Endothelial cell of umbilical vein (primary cell): Measurements from ENCODE around the gene ZRANB1. TPM values are rescaled to one million over a fixed set of nuclear protein-coding genes. Genes with fewer than 3 reads are reported as not detected.

Experiments used
- BruUV-seq: library from RNA; stranded (reverse); fragments of 400-500 nt; replicated peaks from 2 replicates; lab custom pipeline; 2021; lab: Mats Ljungman, UMichigan
- CTCF ChIA-PET: fragments of 300-600, 350-600 bp; sonication (Branson Sonifier 250); formaldehyde crosslinking; loops from one replicate; lab custom pipeline; 2021; ENCODE audit warnings: antibody characterized with exemption, inconsistent platforms; lab: Charles Lee
- POLR2A ChIA-PET: fragments of 300-600, 350-600 bp; sonication (Branson Sonifier 250); formaldehyde crosslinking; loops from one replicate; lab custom pipeline; 2021; ENCODE audit warnings: antibody characterized with exemption, inconsistent platforms; lab: Charles Lee
- DNase-seq: peaks from one replicate; pipeline ENCODE4 v3.0.0-alpha.2; 2011; ENCODE audit warnings: low read depth, low spot score
- FAIRE-seq: peaks from 2 replicates; lab custom pipeline; 2011; peaks lifted over from hg19 to GRCh38; lab: Jason Lieb, UNC
- H2AFZ ChIP-seq: 2 replicates; pipeline ENCODE4 v1.6.0; 2012; ENCODE audit warnings: low read depth, low read length, control low read depth, inconsistent platforms
- H3K27ac ChIP-seq: 2 replicates; pipeline ENCODE4 v1.5.1; 2011; ENCODE audit warnings: low read depth, mild to moderate bottlenecking, control low read depth, low read length, moderate library complexity; ENCODE audit not compliant: insufficient read depth
- H3K27me3 ChIP-seq, 2 experiments: 2 replicates each; pipeline versions ENCODE4 v1.6.0 to v1.6.1; 2011; ENCODE audit warnings: low read length in 2 of 2, mixed read lengths in 1 of 2; ENCODE audit not compliant: control insufficient read depth in 2 of 2, insufficient read depth in 2 of 2
- H3K36me3 ChIP-seq, 2 experiments: 2 replicates in 1 of 2; 3 replicates in 1 of 2; pipeline ENCODE4 v1.5.1; 2011; ENCODE audit warnings: low read length in 2 of 2, mild to moderate bottlenecking in 1 of 2, moderate library complexity in 1 of 2; ENCODE audit not compliant: control insufficient read depth in 2 of 2, insufficient read depth in 2 of 2; ENCODE audit errors: extremely low read depth in 1 of 2
- H3K4me1 ChIP-seq: 3 replicates; pipeline ENCODE4 v1.5.1; 2011; ENCODE audit warnings: mild to moderate bottlenecking, low read length; ENCODE audit not compliant: control insufficient read depth, insufficient read depth; ENCODE audit errors: extremely low read depth
- H3K4me2 ChIP-seq: 2 replicates; pipeline ENCODE4 v1.6.1; 2011; ENCODE audit warnings: low read length, control low read depth, mixed read lengths; ENCODE audit not compliant: insufficient read depth
- H3K4me3 ChIP-seq, 3 experiments: fragments of 200-600 bp in 1 of 3; sonication (generic), shearing (Covaris generic) in 1 of 3; replicated peaks in 1 of 3; 2 replicates each; pipeline ENCODE4 v1.5.1; 2011 to 2016; ENCODE audit warnings: control low read depth in 3 of 3, low read length in 3 of 3, mild to moderate bottlenecking in 2 of 3, inconsistent platforms in 1 of 3, low read depth in 1 of 3, moderate library complexity in 1 of 3; ENCODE audit not compliant: insufficient read depth in 1 of 3
- H3K79me2 ChIP-seq: 2 replicates; pipeline ENCODE4 v1.6.0; 2012; ENCODE audit warnings: low read length, inconsistent platforms; ENCODE audit not compliant: control insufficient read depth, insufficient read depth
- H3K9ac ChIP-seq: replicated peaks from 2 replicates; pipeline ENCODE3; 2011; ENCODE audit warnings: low read length, control low read depth; ENCODE audit not compliant: insufficient read depth; ENCODE audit errors: extremely low read depth
- H3K9me1 ChIP-seq: replicated peaks from 3 replicates; pipeline ENCODE4 v1.6.0; 2011; ENCODE audit warnings: mild to moderate bottlenecking, low read length; ENCODE audit not compliant: control insufficient read depth, insufficient read depth; ENCODE audit errors: extremely low read depth
- H3K9me3 ChIP-seq: replicated peaks from 2 replicates; pipeline ENCODE4 v1.5.1; 2012; ENCODE audit warnings: low read length, inconsistent platforms; ENCODE audit not compliant: control insufficient read depth, insufficient read depth
- H4K20me1 ChIP-seq: replicated peaks from 2 replicates; pipeline ENCODE3; 2011; ENCODE audit warnings: mild to moderate bottlenecking, low read length; ENCODE audit not compliant: control insufficient read depth, insufficient read depth; ENCODE audit errors: extremely low read depth
- CTCF ChIP-seq, 2 donors: IDR thresholded peaks; 1 replicate in 1 of 2; 2 replicates in 1 of 2; pipeline ENCODE4 v1.5.1; 2011; ENCODE audit warnings: low read length in 2 of 2, mild to moderate bottlenecking in 2 of 2, moderate library complexity in 2 of 2, control low read depth in 1 of 2, inconsistent platforms in 1 of 2, low read depth in 1 of 2; ENCODE audit not compliant: insufficient read depth in 1 of 2; ENCODE audit errors: extremely low read depth in 1 of 2
- EZH2 ChIP-seq: IDR thresholded peaks from 2 replicates; pipeline ENCODE4 v1.6.1; 2012; ENCODE audit warnings: borderline replicate concordance, low read depth, mild to moderate bottlenecking, moderate library complexity, low read length, inconsistent platforms; ENCODE audit not compliant: severe bottlenecking
- FOS ChIP-seq: IDR thresholded peaks from 2 replicates; pipeline ENCODE4 v1.6.1; 2011; ENCODE audit warnings: mild to moderate bottlenecking, low read length, moderate library complexity, borderline replicate concordance; ENCODE audit not compliant: insufficient read depth
- JUN ChIP-seq: IDR thresholded peaks from 2 replicates; pipeline ENCODE4 v1.6.1; 2011; ENCODE audit warnings: borderline replicate concordance, low read depth; ENCODE audit not compliant: insufficient read length, insufficient read depth
- MYC ChIP-seq: IDR thresholded peaks from one replicate; pipeline ENCODE4 v1.6.1; 2011; ENCODE audit warnings: mild to moderate bottlenecking, low read depth, low read length
- POLR2AphosphoS5 ChIP-seq: IDR thresholded peaks from 2 replicates; pipeline ENCODE4 v1.6.1; 2012; ENCODE audit warnings: low read depth, mild to moderate bottlenecking, control low read depth, low read length, moderate library complexity; ENCODE audit not compliant: insufficient read depth
- dilution Hi-C: fragments of 300-500 bp; cut with MboI; formaldehyde crosslinking; loops from one replicate; pipeline ENCODE4 v1.15.0; 2019; ENCODE audit warnings: low sequenced_read_pairs; ENCODE audit not compliant: extremely low pct_ligation_motif_present
- intact Hi-C: fragments of 100-400 bp; cut with micrococcal nuclease; formaldehyde crosslinking; loops from one replicate; pipeline ENCODE4 v1.10.0; 2022
- polyA plus RNA-seq, 4 experiments: library from polyadenylated mRNA; depleted of rRNA in 3 of 4; stranded (reverse) in 3 of 4; unstranded in 1 of 4; fragments of >200 nt; gene quantifications; 2 replicates each; pipeline versions ENCODE4 v1.2.1 to v1.2.3, GENCODE V29; 2011 to 2012; ENCODE audit warnings: missing spikeins in 1 of 4
- total RNA-seq: library from RNA; stranded (reverse); gene quantifications from 2 replicates; pipeline ENCODE4 v1.2.3, GENCODE V29; 2021

Gene ZRANB1
- total and polyA plus RNA-seq, 2 donors (not counting 3 experiments of a cell fraction or from before 2014, with no cell fraction given) = 6.2 to 17.7 TPM

- Histone ChIP-seq H3K4me3 (no peak overlapping the region), H3K4me1 (peaks cover 9% of the 10 kb centered on the region), H3K9ac (no peak overlapping the region), H3K4me2 (no peak overlapping the region), H3K36me3 (peaks cover 3 to 15% of the 10 kb centered on the region in 2 experiments), H3K27me3 (no peaks in the 10 kb centered on the region), H2AFZ (no peak overlapping the region), H3K79me2 (peaks cover 68% of the 10 kb centered on the region), H4K20me1 (no peaks in the 10 kb centered on the region), H3K9me3 (no peaks in the 10 kb centered on the region), H3K27ac (no peak overlapping the region), H3K9me1 (no peaks in the 10 kb centered on the region)
- intact Hi-C loops (no loop called here), dilution Hi-C loops (no loop called here)
- TF ChIP-seq FOS (no peak), JUN (no peak)
- no peak for FAIRE-seq
- DNase-seq = no peak
- ChIA-PET CTCF (interaction anchor here (0.7 to 3.2 kb wide), 5 partner anchors 7 to 35 kb away, joined by 3 to 11 read pairs (median 4); no protein-coding TSS in a partner anchor), POLR2A (no interaction called here)
- no TSS peak for BruUV-seq
Observed at GRCh38 chr10:125027871-125028869, 86.2 kb downstream of the ZRANB1 start.

- DNase-seq = no peak
- peaks cover 73% of the 10 kb centered on the region for H3K79me2 ChIP-seq
- H3K9ac ChIP-seq = no peak overlapping the region
- BruUV-seq = no TSS peak
- ChIA-PET CTCF (interaction anchor here (2.1 to 3.2 kb wide), 2 partner anchors 18 to 37 kb away, joined by 8 to 11 read pairs; no protein-coding TSS in a partner anchor), POLR2A (interaction anchor here (0.7 kb wide), 1 partner anchor 23 kb away, joined by 6 read pairs; no protein-coding TSS in a partner anchor)
- no peak overlapping the region for H3K27ac ChIP-seq
- no peaks in the 10 kb centered on the region for H3K9me3 ChIP-seq
- no peaks in the 10 kb centered on the region for H4K20me1 ChIP-seq
- H3K36me3 ChIP-seq = peaks cover 3 to 16% of the 10 kb centered on the region in 2 experiments
- H3K4me3 ChIP-seq = no peak overlapping the region
- H3K4me2 ChIP-seq = no peak overlapping the region
- no peaks in the 10 kb centered on the region for H3K27me3 ChIP-seq
- no peak overlapping the region for H2AFZ ChIP-seq
- intact Hi-C loops = no loop called here
- no peak for TF ChIP-seq CTCF (IDR thresholded peaks at IDR 0.05; ENCODE audit: extremely low read depth in 1 of 2, insufficient read depth in 1 of 2, low read depth in 1 of 2, low read length in 2 of 2)
- no peak for TF ChIP-seq MYC
- TF ChIP-seq EZH2 = no peak
- TF ChIP-seq POLR2AphosphoS5 = no peak
- H3K4me1 ChIP-seq = peaks cover 6% of the 10 kb centered on the region
- no peaks in the 10 kb centered on the region for H3K9me1 ChIP-seq
- peak; percentile 21 for FAIRE-seq
- dilution Hi-C loops = no loop called here
Observed at GRCh38 chr10:125029584-125030242, 87.8 kb downstream of the ZRANB1 start.
